ENCODE measurements around the gene RHOV. TPM values are rescaled to one million over a fixed set of nuclear protein-coding genes. Genes with fewer than 3 reads are reported as not detected.

The RHOV gene
- total RNA-seq, 1 donor from 2014 or later: 4.4 TPM

- Mint-ChIP-seq H3K4me1 (peaks cover 9% of the 10 kb centered on the region), H3K9me3 (no peaks in the 10 kb centered on the region), H3K4me3 (no peak overlapping the region), H3K36me3 (peaks cover 28% of the 10 kb centered on the region), H3K27me3 (ENCODE audit: low read depth) (no peaks in the 10 kb centered on the region), H3K27ac (no peak overlapping the region)
- DNase-seq (ENCODE audit: low spot score in 2 of 2, unreplicated experiment in 2 of 2): no peak
- no peak for TF ChIP-seq CTCF (IDR thresholded peaks at IDR 0.05; ENCODE audit: unreplicated experiment)
These were observed 28.8 kb upstream of the RHOV start for GRCh38 chr15:40902605-40903561.

- Mint-ChIP-seq H3K4me1 (peaks cover 11% of the 10 kb centered on the region), H3K4me3 (no peak overlapping the region), H3K36me3 (peaks cover 37% of the 10 kb centered on the region), H3K9me3 (no peaks in the 10 kb centered on the region), H3K27ac (no peak overlapping the region), H3K27me3 (ENCODE audit: low read depth) (no peaks in the 10 kb centered on the region)
- TF ChIP-seq CTCF (IDR thresholded peaks at IDR 0.05; ENCODE audit: unreplicated experiment): no peak
- DNase-seq (ENCODE audit: low spot score in 2 of 2, unreplicated experiment in 2 of 2): no peak
These were observed 27.0 kb upstream of the RHOV start for GRCh38 chr15:40901053-40901443.

DNA sequence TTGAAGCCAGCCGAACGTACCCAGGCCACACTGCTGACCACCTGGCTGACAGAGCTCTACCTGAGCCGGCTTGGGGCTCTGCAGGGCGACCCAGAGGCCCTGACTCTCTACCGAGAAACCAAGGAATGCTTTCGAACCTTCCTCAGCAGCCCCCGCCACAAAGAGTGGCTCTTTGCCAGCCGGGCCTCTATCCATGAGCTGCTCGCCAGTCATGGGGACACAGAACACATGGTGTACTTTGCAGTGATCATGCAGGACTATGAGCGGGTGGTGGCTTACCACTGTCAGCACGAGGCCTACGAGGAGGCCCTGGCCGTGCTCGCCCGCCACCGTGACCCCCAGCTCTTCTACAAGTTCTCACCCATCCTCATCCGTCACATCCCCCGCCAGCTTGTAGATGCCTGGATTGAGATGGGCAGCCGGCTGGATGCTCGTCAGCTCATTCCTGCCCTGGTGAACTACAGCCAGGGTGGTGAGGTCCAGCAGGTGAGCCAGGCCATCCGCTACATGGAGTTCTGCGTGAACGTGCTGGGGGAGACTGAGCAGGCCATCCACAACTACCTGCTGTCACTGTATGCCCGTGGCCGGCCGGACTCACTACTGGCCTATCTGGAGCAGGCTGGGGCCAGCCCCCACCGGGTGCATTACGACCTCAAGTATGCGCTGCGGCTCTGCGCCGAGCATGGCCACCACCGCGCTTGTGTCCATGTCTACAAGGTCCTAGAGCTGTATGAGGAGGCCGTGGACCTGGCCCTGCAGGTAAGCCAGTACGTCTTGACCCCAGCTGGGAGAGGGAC is 26.4 kb upstream of the RHOV start:
- Mint-ChIP-seq H3K9me3 (no peaks in the 10 kb centered on the region), H3K27me3 (ENCODE audit: low read depth) (no peaks in the 10 kb centered on the region), H3K4me1 (peaks cover 12% of the 10 kb centered on the region), H3K36me3 (peaks cover 39% of the 10 kb centered on the region), H3K4me3 (no peak overlapping the region), H3K27ac (no peak overlapping the region)
- no peak for TF ChIP-seq CTCF (IDR thresholded peaks at IDR 0.05; ENCODE audit: unreplicated experiment)
- no peak for DNase-seq (ENCODE audit: low spot score in 2 of 2, unreplicated experiment in 2 of 2)

- Mint-ChIP-seq H3K36me3 (peaks cover 39% of the 10 kb centered on the region), H3K4me1 (peaks cover 18% of the 10 kb centered on the region), H3K4me3 (no peak overlapping the region), H3K27me3 (ENCODE audit: low read depth) (no peaks in the 10 kb centered on the region), H3K9me3 (no peaks in the 10 kb centered on the region), H3K27ac (no peak overlapping the region)
- no peak for TF ChIP-seq CTCF (IDR thresholded peaks at IDR 0.05; ENCODE audit: unreplicated experiment)
- no peak for DNase-seq (ENCODE audit: low spot score in 2 of 2, unreplicated experiment in 2 of 2)
These were observed 25.6 kb upstream of the RHOV start for GRCh38 chr15:40899536-40900207.

DNA sequence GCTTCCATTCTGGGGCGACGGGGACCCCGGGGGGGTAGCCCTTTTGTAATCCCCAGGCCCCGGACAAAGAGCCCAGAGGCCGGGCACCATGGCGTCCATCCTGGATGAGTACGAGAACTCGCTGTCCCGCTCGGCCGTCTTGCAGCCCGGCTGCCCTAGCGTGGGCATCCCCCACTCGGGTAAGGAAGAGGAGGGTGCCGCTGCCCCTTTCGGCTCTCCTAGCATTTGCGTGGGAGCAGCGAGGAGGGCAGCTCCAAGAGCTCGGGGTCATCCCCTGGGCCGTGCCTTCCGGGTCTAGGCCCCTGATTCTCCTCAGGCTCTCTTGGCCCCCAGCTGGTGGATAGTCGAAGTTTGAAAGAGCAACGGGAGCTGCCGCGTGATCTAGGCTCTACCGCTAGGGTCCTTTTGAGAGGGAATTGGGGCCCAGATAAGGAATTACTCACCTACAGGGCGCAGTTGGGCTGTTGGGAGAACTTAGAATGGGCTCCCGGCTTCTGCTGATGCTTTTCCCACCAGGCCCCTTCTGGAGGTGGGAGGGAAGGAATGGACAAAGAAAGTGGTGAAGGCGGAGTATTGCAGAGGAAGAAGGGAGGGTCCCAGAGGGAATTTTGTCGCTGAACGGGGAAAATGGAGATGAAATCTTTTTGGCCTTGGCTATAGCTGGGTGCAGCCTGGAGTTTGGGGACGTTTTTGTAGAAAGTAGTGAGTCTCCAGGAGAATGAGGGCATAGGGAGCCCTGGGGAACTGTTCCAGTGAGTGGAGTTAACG is 20.8 kb upstream of the RHOV start:
- peaks cover 1% of the 10 kb centered on the region for H3K27me3 Mint-ChIP-seq (ENCODE audit: low read depth)
- DNase-seq (ENCODE audit: low spot score in 2 of 2, unreplicated experiment in 2 of 2): peak in 1 of 2 experiments; percentile 65

More for the DNA sequence above, 20.8 kb upstream of the RHOV start:
- peak overlapping the region; percentile 99 for H3K27ac Mint-ChIP-seq
- no peak for TF ChIP-seq CTCF (IDR thresholded peaks at IDR 0.05; ENCODE audit: unreplicated experiment)
- no peaks in the 10 kb centered on the region for H3K9me3 Mint-ChIP-seq
- H3K36me3 Mint-ChIP-seq: peaks cover 19% of the 10 kb centered on the region
- peak overlapping the region; percentile 99 for H3K4me3 Mint-ChIP-seq
- peaks cover 19% of the 10 kb centered on the region for H3K4me1 Mint-ChIP-seq
